GOT3 (cell line): ENCODE results near the gene PPEF1.
"Not testable (repeated sequence)": the region's sequence is repeated elsewhere in the genome, so short reads cannot be mapped to it uniquely, and the experiment has no call there.

Experiments
- DNase-seq: peaks from one replicate; lab custom pipeline; 2025; ENCODE audit warnings: mixed read lengths; lab: John Stamatoyannopoulos, UW

Gene PPEF1

GRCh38 chrX:18797141-18797540 is 89.7 kb downstream of the PPEF1 start:
- no peak for DNase-seq

GRCh38 chrX:18799911-18800310 is 92.5 kb downstream of the PPEF1 start:
- DNase-seq: no peak

- no peak for DNase-seq
These were observed 102.2 kb downstream of the PPEF1 start for GRCh38 chrX:18809641-18810040.

- DNase-seq: no peak
These were observed 103.0 kb downstream of the PPEF1 start for GRCh38 chrX:18810416-18810815.

- no peak for DNase-seq
These were observed 117.9 kb downstream of the PPEF1 start for GRCh38 chrX:18825375-18825774.

- no peak for DNase-seq
These were observed 121.5 kb downstream of the PPEF1 start for GRCh38 chrX:18828832-18829404.

- no peak for DNase-seq
These were observed 125.8 kb downstream of the PPEF1 start for GRCh38 chrX:18833071-18833731.

GRCh38 chrX:18847901-18848300 is 140.5 kb downstream of the PPEF1 start:
- not testable (repeated sequence) for DNase-seq

- no peak for DNase-seq
These were observed 148.6 kb downstream of the PPEF1 start for GRCh38 chrX:18855919-18856644.

GRCh38 chrX:18856645-18856997 is 149.2 kb downstream of the PPEF1 start:
- DNase-seq: no peak

- no peak for DNase-seq
These were observed 154.1 kb downstream of the PPEF1 start for GRCh38 chrX:18861511-18861910.

GRCh38 chrX:18864390-18864920 is 157.0 kb downstream of the PPEF1 start:
- DNase-seq: no peak

- DNase-seq: no peak
These were observed 163.9 kb downstream of the PPEF1 start for GRCh38 chrX:18871161-18871890.

- DNase-seq: no peak
These were observed 164.5 kb downstream of the PPEF1 start for GRCh38 chrX:18871970-18872369.

GRCh38 chrX:18872621-18873020 is 165.2 kb downstream of the PPEF1 start:
- no peak for DNase-seq

GRCh38 chrX:18873189-18873791 is 165.8 kb downstream of the PPEF1 start:
- DNase-seq: no peak

GRCh38 chrX:18873836-18874235 is 166.4 kb downstream of the PPEF1 start:
- no peak for DNase-seq

GRCh38 chrX:18874560-18875255 is 167.3 kb downstream of the PPEF1 start:
- no peak for DNase-seq

- no peak for DNase-seq
These were observed 167.9 kb downstream of the PPEF1 start for GRCh38 chrX:18875256-18875878.

GRCh38 chrX:18877469-18877868 is 170.0 kb downstream of the PPEF1 start:
- DNase-seq: no peak
